OCI-LY7 (cell line): ENCODE data around the gene CRX. TPM values are rescaled to one million over a fixed set of nuclear protein-coding genes. Genes with fewer than 3 reads are reported as not detected.

Experiments
- BruUV-seq: library from RNA; stranded (reverse); fragments of 400-500 nt; replicated peaks from 2 replicates; lab custom pipeline; 2021; lab: Mats Ljungman, UMichigan
- CTCF ChIA-PET: fragments of 300-600 bp; sonication (Branson Sonifier 250); formaldehyde crosslinking; loops from one replicate; lab custom pipeline; 2022; ENCODE audit warnings: antibody characterized with exemption; ENCODE audit not compliant: unreplicated experiment; lab: Charles Lee
- POLR2A ChIA-PET: fragments of 300-600 bp; sonication (Branson Sonifier 250); formaldehyde crosslinking; loops from one replicate; lab custom pipeline; 2022; ENCODE audit warnings: antibody characterized with exemption; lab: Charles Lee
- DNase-seq: peaks from one replicate; pipeline ENCODE4 v3.0.0-alpha.2; 2015; ENCODE audit warnings: low spot score
- H2AFZ ChIP-seq: fragments of 200-600 bp; sonication (generic), shearing (Covaris generic); 2 replicates; pipeline ENCODE4 v1.6.1; 2014; ENCODE audit warnings: mild to moderate bottlenecking, antibody characterized with exemption, low read length, moderate library complexity
- H3K27ac ChIP-seq: fragments of 200-600 bp; sonication (generic); 2 replicates; pipeline ENCODE4 v1.5.1; 2014; ENCODE audit warnings: mixed run types, low read depth, mild to moderate bottlenecking, moderate library complexity, low read length, inconsistent platforms; ENCODE audit not compliant: poor library complexity, severe bottlenecking
- H3K36me3 ChIP-seq: fragments of 200-600 bp; sonication (generic); 2 replicates; pipeline ENCODE4 v1.6.1; 2014; ENCODE audit warnings: mild to moderate bottlenecking, antibody characterized with exemption, low read length, moderate library complexity, mixed read lengths; ENCODE audit not compliant: insufficient read depth
- H3K4me1 ChIP-seq: fragments of 200-600 bp; sonication (generic); 2 replicates; pipeline ENCODE4 v1.5.1; 2014; ENCODE audit warnings: mild to moderate bottlenecking, low read length; ENCODE audit not compliant: insufficient read depth, poor library complexity, severe bottlenecking
- H3K4me2 ChIP-seq: fragments of 200-600 bp; sonication (generic); 2 replicates; pipeline ENCODE4 v1.6.1; 2014; ENCODE audit warnings: mild to moderate bottlenecking, low read length
- H3K4me3 ChIP-seq: fragments of 200-600 bp; sonication (generic); 2 replicates; pipeline ENCODE4 v1.5.1; 2014; ENCODE audit warnings: mild to moderate bottlenecking, low read depth, low read length; ENCODE audit not compliant: poor library complexity, severe bottlenecking
- H3K79me2 ChIP-seq: fragments of 200-600 bp; sonication (generic); 2 replicates; pipeline ENCODE4 v1.6.1; 2016; ENCODE audit warnings: low read depth, mild to moderate bottlenecking, low read length, moderate library complexity, mixed read lengths; ENCODE audit not compliant: insufficient read depth
- H3K9me2 ChIP-seq: fragments of 200-600 bp; sonication (generic); 2 replicates; pipeline ENCODE4 v1.6.1; 2016; ENCODE audit warnings: mild to moderate bottlenecking, low read length, mixed read lengths; ENCODE audit not compliant: insufficient read depth
- H3K9me3 ChIP-seq: fragments of 200-600 bp; sonication (generic); 2 replicates; pipeline ENCODE4 v1.6.1; 2014; ENCODE audit warnings: mild to moderate bottlenecking, mixed run types, low read length, mixed read lengths
- H4K20me1 ChIP-seq: fragments of 200-600 bp; sonication (generic); 2 replicates; pipeline ENCODE4 v1.6.1; 2014; ENCODE audit warnings: mild to moderate bottlenecking, antibody characterized with exemption, low read length, moderate library complexity, mixed read lengths; ENCODE audit not compliant: insufficient read depth
- CTCF ChIP-seq: fragments of 200-600 bp; sonication (generic); conservative IDR thresholded peaks from 2 replicates; pipeline ENCODE4 v1.5.1; 2014; ENCODE audit warnings: mild to moderate bottlenecking, antibody characterized with exemption, low read length, moderate library complexity, mixed read lengths
- EZH2phosphoT487 ChIP-seq: fragments of 200-600 bp; sonication (generic); IDR thresholded peaks from 2 replicates; pipeline ENCODE4 v1.6.1; 2018; ENCODE audit warnings: low read depth, borderline replicate concordance, mild to moderate bottlenecking, mixed run types, antibody characterized with exemption, low read length, moderate library complexity, mixed read lengths
- intact Hi-C: fragments of 100-400 bp; cut with micrococcal nuclease; formaldehyde crosslinking; loops from one replicate; pipeline ENCODE4 v1.10.0; 2022; ENCODE audit not compliant: unreplicated experiment
- total RNA-seq, 2 experiments: library from RNA; depleted of rRNA in 1 of 2; stranded (reverse); fragments of >200 nt in 1 of 2; shearing (Covaris generic) in 1 of 2; gene quantifications; 2 replicates each; pipeline ENCODE4 v1.2.3, GENCODE V29; 2014 to 2022

The CRX gene
- total RNA-seq, 2 experiments from 2014 or later, result not detected

- no TSS peak for BruUV-seq
- ChIA-PET POLR2A (interaction anchor here (0.6 kb wide), 1 partner anchor 53 kb away, joined by 3 read pairs; no protein-coding TSS in a partner anchor), CTCF (no interaction called here)
- H3K9me3 ChIP-seq, result no peaks in the 10 kb centered on the region; the same call in 1 of the 2 replicates
- H3K4me1 ChIP-seq, result no peaks in the 10 kb centered on the region
- DNase-seq, result no peak
- H2AFZ ChIP-seq, result no peak overlapping the region
- TF ChIP-seq CTCF, result no peak
- no peak for TF ChIP-seq EZH2phosphoT487
- intact Hi-C loops, result no loop called here
- H3K9me2 ChIP-seq, result no peaks in the 10 kb centered on the region
- no peak overlapping the region for H3K4me3 ChIP-seq
- H3K27ac ChIP-seq, result no peak overlapping the region
- no peaks in the 10 kb centered on the region for H3K79me2 ChIP-seq
- no peaks in the 10 kb centered on the region for H3K36me3 ChIP-seq
- no peaks in the 10 kb centered on the region for H4K20me1 ChIP-seq
- H3K4me2 ChIP-seq, result no peak overlapping the region
These were observed 29.1 kb upstream of the CRX start for GRCh38 chr19:47792616-47793015.

DNA sequence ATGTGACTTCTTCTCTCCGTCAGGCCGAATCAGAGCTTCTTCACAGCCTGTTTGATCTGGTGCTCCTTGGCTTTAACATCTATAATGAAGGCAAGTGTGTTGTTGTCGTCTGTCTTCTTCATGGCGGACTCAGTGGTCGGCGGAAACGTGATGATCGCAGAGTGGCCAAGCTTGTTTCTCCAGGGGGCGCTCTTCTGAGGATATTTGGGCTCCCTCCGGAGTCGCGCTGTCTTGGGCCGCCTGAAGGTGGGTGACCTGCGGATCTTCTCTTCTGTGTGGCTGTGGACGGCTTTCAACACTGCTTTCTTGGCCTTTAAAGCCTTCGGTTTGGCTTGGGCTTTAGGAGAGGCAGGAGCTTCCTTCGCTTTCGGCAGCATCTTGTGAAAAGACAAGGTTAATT, 27.2 kb upstream of the CRX start:
- H3K4me2 ChIP-seq, result no peak overlapping the region
- no peak for DNase-seq
- no peaks in the 10 kb centered on the region for H3K9me2 ChIP-seq
- POLR2A ChIA-PET, result no interaction called here
- no peak overlapping the region for H2AFZ ChIP-seq
- H4K20me1 ChIP-seq, result no peaks in the 10 kb centered on the region
- no peak overlapping the region for H3K4me3 ChIP-seq
- no peak for TF ChIP-seq EZH2phosphoT487
- peak; percentile 44; the same call in 1 of the 2 replicates for TF ChIP-seq CTCF
- H3K27ac ChIP-seq, result no peak overlapping the region
- CTCF ChIA-PET, result no interaction called here
- BruUV-seq, result no TSS peak
- no peaks in the 10 kb centered on the region for H3K4me1 ChIP-seq
- intact Hi-C loops, result no loop called here
- no peaks in the 10 kb centered on the region for H3K36me3 ChIP-seq
- H3K79me2 ChIP-seq, result no peaks in the 10 kb centered on the region
- H3K9me3 ChIP-seq, result no peaks in the 10 kb centered on the region; the same call in 1 of the 2 replicates

GRCh38 chr19:47796785-47797184, 25.0 kb upstream of the CRX start:
- no peaks in the 10 kb centered on the region for H3K79me2 ChIP-seq
- no peak overlapping the region for H3K27ac ChIP-seq
- H3K36me3 ChIP-seq, result no peaks in the 10 kb centered on the region
- H4K20me1 ChIP-seq, result no peaks in the 10 kb centered on the region
- intact Hi-C loops, result no loop called here
- DNase-seq, result no peak
- POLR2A ChIA-PET, result no interaction called here
- TF ChIP-seq EZH2phosphoT487, result no peak
- TF ChIP-seq CTCF, result no peak
- no peak overlapping the region for H2AFZ ChIP-seq
- H3K4me2 ChIP-seq, result no peak overlapping the region
- H3K4me3 ChIP-seq, result no peak overlapping the region
- no TSS peak for BruUV-seq
- CTCF ChIA-PET, result no interaction called here
- H3K9me2 ChIP-seq, result no peaks in the 10 kb centered on the region
- no peaks in the 10 kb centered on the region; the same call in 1 of the 2 replicates for H3K9me3 ChIP-seq
- no peaks in the 10 kb centered on the region for H3K4me1 ChIP-seq
